Transverse colon (tissue), 4 donors: ENCODE results near the gene CARD19.

ENCODE experiments used
- CTCF ChIP-seq, 5 experiments: fragments of 200-600 bp in 3 of 5; fragments of 450-650 bp in 2 of 5; sonication (generic) in 3 of 5; IDR thresholded peaks; 1 replicate in 2 of 5; 2 replicates in 3 of 5; pipeline ENCODE4 v1.5.1; 2016 to 2017; ENCODE audit warnings: antibody characterized with exemption in 5 of 5, inconsistent platforms in 3 of 5, mild to moderate bottlenecking in 2 of 5, moderate library complexity in 1 of 5
- POLR2A ChIP-seq: fragments of 450-650 bp; IDR thresholded peaks from one replicate; pipeline ENCODE4 v1.6.1; 2016; ENCODE audit warnings: antibody characterized with exemption, mild to moderate bottlenecking, moderate library complexity
- POLR2AphosphoS5 ChIP-seq, 3 donors: sonication (generic); formaldehyde crosslinking; IDR thresholded peaks; one replicate each; pipeline ENCODE4 v1.6.1; 2016; ENCODE audit warnings: antibody characterized with exemption in 3 of 3

GRCh38 chr9:93059011-93059714 lies 36.9 kb upstream of the CARD19 start:
- TF ChIP-seq CTCF (IDR thresholded peaks at IDR 0.05): no peak
- TF ChIP-seq POLR2AphosphoS5 (IDR thresholded peaks at IDR 0.05): no peak
- TF ChIP-seq POLR2A: no peak
